ENCODE data around the gene ITGBL1.

ITGBL1 gene

GRCh38 chr13:101452519-101453485 is at the start of gene ITGBL1:
Gene ITGBL1, plus strand, starts transcription at chr13:101452675. Its CDS starts 159 bp downstream, at chr13:101452834.
- DNase-seq: no peak

- no peak for DNase-seq
Observed at GRCh38 chr13:101406791-101407190, 45.7 kb upstream of the ITGBL1 start.

GRCh38 chr13:101408154-101408553 is 44.3 kb upstream of the ITGBL1 start:
- no peak for DNase-seq

GRCh38 chr13:101408992-101409656 is 43.4 kb upstream of the ITGBL1 start:
- no peak for DNase-seq

- DNase-seq: no peak
Observed at GRCh38 chr13:101412076-101412475, 40.4 kb upstream of the ITGBL1 start.

GRCh38 chr13:101415358-101416174 is 36.9 kb upstream of the ITGBL1 start:
- DNase-seq: no peak

- DNase-seq: no peak
Observed at GRCh38 chr13:101416181-101417042, 36.1 kb upstream of the ITGBL1 start, which contains the start of gene NALCN. Gene NALCN, minus strand, starts transcription at chr13:101416508. Its CDS starts 17,382 bp downstream, at chr13:101399126.

GRCh38 chr13:101417043-101417406 is 35.5 kb upstream of the ITGBL1 start:
- DNase-seq: no peak

- DNase-seq: no peak
Observed at GRCh38 chr13:101417501-101417900, 35.0 kb upstream of the ITGBL1 start.

- no peak for DNase-seq
Observed at GRCh38 chr13:101423872-101424271, 28.6 kb upstream of the ITGBL1 start.

GRCh38 chr13:101424381-101425155 is 27.9 kb upstream of the ITGBL1 start:
- no peak for DNase-seq

GRCh38 chr13:101425156-101425471 is 27.4 kb upstream of the ITGBL1 start:
- DNase-seq: no peak

- DNase-seq: no peak
Observed at GRCh38 chr13:101425623-101426022, 26.9 kb upstream of the ITGBL1 start.

GRCh38 chr13:101429733-101430132 is 22.7 kb upstream of the ITGBL1 start:
- DNase-seq: no peak

GRCh38 chr13:101433895-101434294 is 18.6 kb upstream of the ITGBL1 start:
- DNase-seq: no peak

- no peak for DNase-seq
Observed at GRCh38 chr13:101434486-101434885, 18.0 kb upstream of the ITGBL1 start.

GRCh38 chr13:101447852-101448251 is 4.6 kb upstream of the ITGBL1 start:
- DNase-seq: no peak

- no peak for DNase-seq
Observed at GRCh38 chr13:101449790-101450748, 2.4 kb upstream of the ITGBL1 start.

GRCh38 chr13:101450749-101451130 is 1.7 kb upstream of the ITGBL1 start:
- no peak for DNase-seq

GRCh38 chr13:101451641-101452040 is 834 bp upstream of the ITGBL1 start:
- DNase-seq: no peak

Measured in activated effector memory CD4-positive, alpha-beta T cell treated with Interleukin-2 at 50 U/mL for 16 hours (primary cell).